BLaER1 treated with 17β-estradiol and CSF1 and Interleukin-3, amounts not matched to agents 10 nM and 100 nM (cell line): Measurements from ENCODE around the gene ZNF506.

Experiments used
- H3K27ac ChIP-seq, 11 experiments: shearing (Covaris generic); formaldehyde crosslinking; 2 replicates each; pipeline ENCODE4 v1.8.1; 2022
- H3K27me3 ChIP-seq, 11 experiments: shearing (Covaris generic); formaldehyde crosslinking; 2 replicates each; pipeline ENCODE4 v1.8.1; 2022
- H3K36me3 ChIP-seq, 11 experiments: shearing (Covaris generic); formaldehyde crosslinking; 2 replicates each; pipeline ENCODE4 v1.8.1; 2022
- H3K4me1 ChIP-seq, 10 experiments: shearing (Covaris generic); formaldehyde crosslinking; 2 replicates each; pipeline ENCODE4 v1.8.1; 2022
- H3K4me2 ChIP-seq, 11 experiments: shearing (Covaris generic); formaldehyde crosslinking; 2 replicates each; pipeline ENCODE4 v1.8.1; 2022
- H3K4me3 ChIP-seq, 10 experiments: shearing (Covaris generic); formaldehyde crosslinking; 2 replicates each; pipeline ENCODE4 v1.8.1; 2022
- H3K9ac ChIP-seq, 11 experiments: shearing (Covaris generic); formaldehyde crosslinking; 2 replicates each; pipeline ENCODE4 v1.8.1; 2022
- H3K9me3 ChIP-seq, 11 experiments: shearing (Covaris generic); formaldehyde crosslinking; replicated peaks in 1 of 11; 2 replicates each; pipeline ENCODE4 v1.8.1; 2022
- H4K20me1 ChIP-seq, 11 experiments: shearing (Covaris generic); formaldehyde crosslinking; 2 replicates each; pipeline ENCODE4 v1.8.1; 2022
- Cebpa-rat ChIP-seq, 11 experiments: shearing (Covaris generic); IDR thresholded peaks; 2 replicates each; pipeline ENCODE4 v1.8.1; 2022

ZNF506 gene

DNA sequence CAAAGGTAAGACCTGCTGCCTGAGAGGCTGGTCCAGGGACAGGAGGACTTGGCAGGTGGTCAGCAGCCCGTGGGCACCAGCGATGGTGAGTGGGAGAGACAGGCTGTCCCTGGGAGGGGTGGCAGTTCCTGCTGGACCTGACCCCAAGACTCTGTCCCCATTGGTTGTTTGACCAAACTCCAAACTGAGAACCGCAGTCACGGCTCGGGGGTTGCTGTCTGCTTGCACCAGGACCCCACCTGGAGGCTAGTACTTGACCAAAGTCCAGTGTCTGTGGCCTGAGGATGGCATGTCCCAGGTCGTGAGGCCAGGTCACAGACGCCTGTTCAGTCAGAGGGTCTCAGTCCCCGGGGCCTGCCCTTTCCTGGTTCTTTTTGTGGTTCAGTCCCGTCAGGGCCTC lies 78.8 kb downstream of the ZNF506 start:
- no peak overlapping the region for H3K4me2 ChIP-seq
- no peak for TF ChIP-seq Cebpa-rat (IDR thresholded peaks at IDR 0.05)

More for the DNA sequence above, 78.8 kb downstream of the ZNF506 start:
- no peaks in the 10 kb centered on the region for H4K20me1 ChIP-seq
- H3K9ac ChIP-seq, result no peak overlapping the region
- H3K27ac ChIP-seq, result no peak overlapping the region
- no peaks in the 10 kb centered on the region for H3K27me3 ChIP-seq
- H3K4me1 ChIP-seq, result no peaks in the 10 kb centered on the region
- no peak overlapping the region for H3K4me3 ChIP-seq
- H3K36me3 ChIP-seq, result no peaks in the 10 kb centered on the region
- H3K9me3 ChIP-seq, result peaks cover 0 to 16% (median 0%) of the 10 kb centered on the region in 11 experiments; a peak in 3 of 22 replicates
